ENCODE measurements around the gene ZNF514. TPM values are rescaled to one million over a fixed set of nuclear protein-coding genes. Genes with fewer than 3 reads are reported as not detected.

ZNF514 gene
- total and polyA plus RNA-seq, 10 of the 15 experiments (the other 5 are each of a cell fraction or from before 2014, with no cell fraction given) = 5.1 to 8.7 (median 6.6) TPM

DNA sequence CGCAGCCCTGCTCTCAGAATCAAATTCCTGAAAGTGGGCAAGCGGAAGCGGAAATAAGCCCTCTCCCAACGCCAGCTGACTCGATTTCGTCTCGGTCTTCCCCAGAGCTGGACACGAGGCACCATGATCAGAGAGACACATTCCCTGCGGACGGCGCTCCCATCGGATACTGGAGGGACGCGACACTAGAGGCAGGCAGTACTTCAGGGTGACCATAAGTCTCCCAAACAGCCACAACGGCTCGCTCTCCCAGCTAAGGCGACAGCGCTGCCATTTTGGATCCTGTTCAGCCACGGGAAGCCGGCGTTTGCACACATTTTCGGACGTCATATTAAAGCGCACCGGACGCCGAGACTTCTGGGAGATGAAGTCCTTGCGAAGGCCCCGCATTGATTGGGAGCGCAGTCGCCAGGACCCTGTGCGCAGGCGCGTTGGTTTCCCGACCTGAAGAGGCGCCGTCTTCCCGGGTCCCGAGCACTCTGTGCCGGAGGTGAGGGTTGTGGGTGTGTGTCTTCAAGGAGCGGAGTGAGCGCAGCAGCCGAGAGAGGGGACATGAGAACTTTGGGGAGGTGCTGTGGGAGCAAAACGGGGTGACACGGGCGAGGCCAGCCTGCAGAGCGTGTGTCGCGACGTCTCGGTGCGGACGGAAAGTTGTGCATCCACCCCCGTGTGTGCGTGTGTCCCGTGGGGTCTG lies 5.9 kb upstream of the ZNF514 start, which contains the start of gene ZNF2:
ZNF2 (plus strand) TSS at position 439 of the 694 bp plus-strand sequence. CDS start 10,418 bp downstream, outside the sequence.
- no peaks in the 10 kb centered on the region for H4K20me1 ChIP-seq (ENCODE audit: control insufficient read depth, insufficient read depth)
- 2% methylated on average over 56 of the region's 56 CpGs for WGBS (ENCODE audit: insufficient coverage, insufficient replicate concordance, low lambda C conversion rate, missing lambda C conversion rate)
- peak within 1 kb of the TSS; percentile 100 for H2AFZ ChIP-seq (ENCODE audit: control insufficient read depth, low read depth, low read length)
- ChIA-PET CTCF (interaction anchor here (0.6 to 2.3 kb wide), 10 partner anchors 42 to 298 kb away, joined by 3 to 10 read pairs (median 4); partner anchors contain the start of genes FAHD2A and MRPS5), SMC1A (ENCODE audit: uncharacterized antibody, unreplicated experiment) (interaction anchor here (1.3 to 1.6 kb wide), 4 partner anchors 31 to 238 kb away, joined by 4 to 6 read pairs (median 5); partner anchors contain the start of gene MRPS5), POLR2A (interaction anchor here (0.7 to 1.4 kb wide), 4 partner anchors 9 to 44 kb away, joined by 3 read pairs; partner anchors contain the start of gene MRPS5), RAD21 (ENCODE audit: unreplicated experiment) (interaction anchor here (3.2 kb wide), 1 partner anchor 44 kb away, joined by 17 read pairs; the partner anchor contains the start of gene MRPS5)
- no TSS peak for BruUV-seq (replicated peaks)
- peaks cover 3% of the 10 kb centered on the region; the same call in 1 of the 2 replicates for H3K4me1 ChIP-seq (ENCODE audit: control insufficient read depth, insufficient read depth, low read length)
- H3K36me3 ChIP-seq (ENCODE audit: control insufficient read depth in 2 of 2, insufficient read depth in 2 of 2, low read length in 1 of 2) = no peaks in the 10 kb centered on the region
- FAIRE-seq (peak; percentile 92), ATAC-seq (peak; percentile 98), DNase-seq (ENCODE audit: low read depth, low spot score) (peak; percentile 75)
- no peaks in the 10 kb centered on the region for H3K27me3 ChIP-seq (replicated peaks in 1 of 2; ENCODE audit: control insufficient read depth in 2 of 2, insufficient read depth in 2 of 2, low read length in 1 of 2)
- H3K9me3 ChIP-seq (replicated peaks; ENCODE audit: control insufficient read depth, insufficient read depth, low read length) = no peaks in the 10 kb centered on the region
- peak within 1 kb of the TSS; percentile 87 for H3K4me2 ChIP-seq (ENCODE audit: control insufficient read depth, insufficient read depth)
- intact Hi-C loops (cut with micrococcal nuclease; ENCODE audit: unreplicated experiment) = loop anchor here (2.0 kb wide), 2 partner anchors 41 to 43 kb away; partner anchors contain the start of gene ZNF892
- peak within 1 kb of the TSS; percentile 95 for H3K27ac ChIP-seq (ENCODE audit: control insufficient read depth, insufficient read depth)
- peak within 1 kb of the TSS; percentile 97 for H3K9ac ChIP-seq (ENCODE audit: control insufficient read depth, insufficient read depth, low read length)
- peaks cover 13% of the 10 kb centered on the region for H3K79me2 ChIP-seq (ENCODE audit: control insufficient read depth, insufficient read depth, low read length)
- in situ Hi-C loops (cut with MboI) = no loop called here
- peak within 1 kb of the TSS; percentile 86 for H3K4me3 ChIP-seq
- TF ChIP-seq SREBF1 (IDR thresholded peaks at IDR 0.05; ENCODE audit: low read length) = peak; percentile 57; the same call in 1 of the 2 replicates
- TF ChIP-seq NFYB (IDR thresholded peaks at IDR 0.05; ENCODE audit: insufficient read depth, low read depth, low read length) = peak; percentile 80; the same call in 1 of the 2 replicates
- TF ChIP-seq SIN3A (IDR thresholded peaks at IDR 0.05; ENCODE audit: low read depth, low read length) = peak; percentile 90
- TF ChIP-seq, protein P1, sequence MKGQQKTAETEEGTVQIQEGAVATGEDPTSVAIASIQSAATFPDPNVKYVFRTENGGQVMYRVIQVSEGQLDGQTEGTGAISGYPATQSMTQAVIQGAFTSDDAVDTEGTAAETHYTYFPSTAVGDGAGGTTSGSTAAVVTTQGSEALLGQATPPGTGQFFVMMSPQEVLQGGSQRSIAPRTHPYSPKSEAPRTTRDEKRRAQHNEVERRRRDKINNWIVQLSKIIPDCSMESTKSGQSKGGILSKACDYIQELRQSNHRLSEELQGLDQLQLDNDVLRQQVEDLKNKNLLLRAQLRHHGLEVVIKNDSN (IDR thresholded peaks at IDR 0.05; ENCODE audit: borderline replicate concordance, extremely low read length, insufficient read depth, low read depth, low read length) = no peak
- TF ChIP-seq, protein P2, sequence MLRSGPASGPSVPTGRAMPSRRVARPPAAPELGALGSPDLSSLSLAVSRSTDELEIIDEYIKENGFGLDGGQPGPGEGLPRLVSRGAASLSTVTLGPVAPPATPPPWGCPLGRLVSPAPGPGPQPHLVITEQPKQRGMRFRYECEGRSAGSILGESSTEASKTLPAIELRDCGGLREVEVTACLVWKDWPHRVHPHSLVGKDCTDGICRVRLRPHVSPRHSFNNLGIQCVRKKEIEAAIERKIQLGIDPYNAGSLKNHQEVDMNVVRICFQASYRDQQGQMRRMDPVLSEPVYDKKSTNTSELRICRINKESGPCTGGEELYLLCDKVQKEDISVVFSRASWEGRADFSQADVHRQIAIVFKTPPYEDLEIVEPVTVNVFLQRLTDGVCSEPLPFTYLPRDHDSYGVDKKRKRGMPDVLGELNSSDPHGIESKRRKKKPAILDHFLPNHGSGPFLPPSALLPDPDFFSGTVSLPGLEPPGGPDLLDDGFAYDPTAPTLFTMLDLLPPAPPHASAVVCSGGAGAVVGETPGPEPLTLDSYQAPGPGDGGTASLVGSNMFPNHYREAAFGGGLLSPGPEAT (IDR thresholded peaks at IDR 0.05; ENCODE audit: low read depth) = peak; percentile 98
- no peak for TF ChIP-seq EZH2 (IDR thresholded peaks at IDR 0.05; ENCODE audit: borderline replicate concordance, control insufficient read depth, low read depth, low read length)
- no peak for TF ChIP-seq NR2C2 (IDR thresholded peaks at IDR 0.05; ENCODE audit: borderline replicate concordance, control insufficient read depth, insufficient read length, low read depth)
- TF ChIP-seq POLR2AphosphoS2 (IDR thresholded peaks at IDR 0.05; ENCODE audit: low read depth, low read length) = peak; percentile 95
- TF ChIP-seq KLF5 (IDR thresholded peaks at IDR 0.05; ENCODE audit: partially characterized antibody) = peak; percentile 88
- TF ChIP-seq, protein P3, sequence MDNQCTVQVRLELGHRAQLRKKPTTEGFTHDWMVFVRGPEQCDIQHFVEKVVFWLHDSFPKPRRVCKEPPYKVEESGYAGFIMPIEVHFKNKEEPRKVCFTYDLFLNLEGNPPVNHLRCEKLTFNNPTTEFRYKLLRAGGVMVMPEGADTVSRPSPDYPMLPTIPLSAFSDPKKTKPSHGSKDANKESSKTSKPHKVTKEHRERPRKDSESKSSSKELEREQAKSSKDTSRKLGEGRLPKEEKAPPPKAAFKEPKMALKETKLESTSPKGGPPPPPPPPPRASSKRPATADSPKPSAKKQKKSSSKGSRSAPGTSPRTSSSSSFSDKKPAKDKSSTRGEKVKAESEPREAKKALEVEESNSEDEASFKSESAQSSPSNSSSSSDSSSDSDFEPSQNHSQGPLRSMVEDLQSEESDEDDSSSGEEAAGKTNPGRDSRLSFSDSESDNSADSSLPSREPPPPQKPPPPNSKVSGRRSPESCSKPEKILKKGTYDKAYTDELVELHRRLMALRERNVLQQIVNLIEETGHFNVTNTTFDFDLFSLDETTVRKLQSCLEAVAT (IDR thresholded peaks at IDR 0.05) = peak; percentile 82
- no peak for TF ChIP-seq SMARCA5 (IDR thresholded peaks at IDR 0.05)
- TF ChIP-seq GATAD2B (conservative IDR thresholded peaks at IDR 0.05; ENCODE audit: low read depth) = 0 out of 2 replicates have a peak, but pooled peaks have one; percentile 29
- peak; percentile 14 to 66; a peak in 2 of 4 replicates for TF ChIP-seq BHLHE40 (IDR thresholded peaks at IDR 0.05; ENCODE audit: borderline replicate concordance in 1 of 2, low read depth in 2 of 2, low read length in 1 of 2)
- TF ChIP-seq IKZF1 (conservative IDR thresholded peaks at IDR 0.05) = peak; percentile 98
- TF ChIP-seq SIX5 (IDR thresholded peaks at IDR 0.05; ENCODE audit: low read depth, low read length, severe bottlenecking) = peak; percentile 93
